ENCODE data around the gene RHOT1. TPM values are rescaled to one million over a fixed set of nuclear protein-coding genes. Genes with fewer than 3 reads are reported as not detected.
A peak's percentile ranks its signal among the peaks of the same experiment; 100 is the strongest.

The RHOT1 gene
- total and polyA plus RNA-seq, 12 donors: 32.5 to 76.6 (median 48.5) TPM

GRCh38 chr17:32148351-32148750 is 6.0 kb downstream of the RHOT1 start:
- WGBS, 2 donors: 76 to 83% methylated on average over 5 of the region's 5 CpGs
- Histone ChIP-seq H3K9me3 (no peaks in the 10 kb centered on the region), H3K27me3 (no peaks in the 10 kb centered on the region), H3K36me3 (peaks cover 0 to 22% (median 5%) of the 10 kb centered on the region in 9 donors), H3K27ac (no peak overlapping the region), H3K4me3 (no peak overlapping the region), H3K4me1 (peaks cover 9 to 69% (median 49%) of the 10 kb centered on the region in 9 donors)
- DNase-seq: no peak
- ATAC-seq: no peak
- intact Hi-C loops (cut with DNase I): no loop called here
- TF ChIP-seq, protein P1, sequence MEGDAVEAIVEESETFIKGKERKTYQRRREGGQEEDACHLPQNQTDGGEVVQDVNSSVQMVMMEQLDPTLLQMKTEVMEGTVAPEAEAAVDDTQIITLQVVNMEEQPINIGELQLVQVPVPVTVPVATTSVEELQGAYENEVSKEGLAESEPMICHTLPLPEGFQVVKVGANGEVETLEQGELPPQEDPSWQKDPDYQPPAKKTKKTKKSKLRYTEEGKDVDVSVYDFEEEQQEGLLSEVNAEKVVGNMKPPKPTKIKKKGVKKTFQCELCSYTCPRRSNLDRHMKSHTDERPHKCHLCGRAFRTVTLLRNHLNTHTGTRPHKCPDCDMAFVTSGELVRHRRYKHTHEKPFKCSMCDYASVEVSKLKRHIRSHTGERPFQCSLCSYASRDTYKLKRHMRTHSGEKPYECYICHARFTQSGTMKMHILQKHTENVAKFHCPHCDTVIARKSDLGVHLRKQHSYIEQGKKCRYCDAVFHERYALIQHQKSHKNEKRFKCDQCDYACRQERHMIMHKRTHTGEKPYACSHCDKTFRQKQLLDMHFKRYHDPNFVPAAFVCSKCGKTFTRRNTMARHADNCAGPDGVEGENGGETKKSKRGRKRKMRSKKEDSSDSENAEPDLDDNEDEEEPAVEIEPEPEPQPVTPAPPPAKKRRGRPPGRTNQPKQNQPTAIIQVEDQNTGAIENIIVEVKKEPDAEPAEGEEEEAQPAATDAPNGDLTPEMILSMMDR (IDR thresholded peaks at IDR 0.05): no peak

- H3K27ac ChIP-seq: no peak overlapping the region
Observed at GRCh38 chr17:32150358-32150757, 8.1 kb downstream of the RHOT1 start.

GRCh38 chr17:32152130-32152529 is 9.8 kb downstream of the RHOT1 start:
- intact Hi-C loops (cut with DNase I): no loop called here

More at GRCh38 chr17:32150358-32150757, 8.1 kb downstream of the RHOT1 start:
- no peak for ATAC-seq
- H3K4me1 ChIP-seq: peaks cover 4 to 49% (median 38%) of the 10 kb centered on the region in 9 donors
- H3K27me3 ChIP-seq: no peaks in the 10 kb centered on the region
- intact Hi-C loops (cut with DNase I): no loop called here
- H3K36me3 ChIP-seq: peaks cover 0 to 42% (median 5%) of the 10 kb centered on the region in 9 donors
- TF ChIP-seq, protein P1 (IDR thresholded peaks at IDR 0.05): no peak
- H3K9me3 ChIP-seq: no peaks in the 10 kb centered on the region
- no peak overlapping the region for H3K4me3 ChIP-seq
- no peak for DNase-seq

GRCh38 chr17:32155896-32156295 is 13.6 kb downstream of the RHOT1 start:
- ATAC-seq (no peak), DNase-seq (no peak)
- Histone ChIP-seq H3K4me3 (no peak overlapping the region), H3K27ac (no peak overlapping the region), H3K36me3 (peaks cover 0 to 66% (median 12%) of the 10 kb centered on the region in 9 donors), H3K4me1 (peaks cover 4 to 45% (median 27%) of the 10 kb centered on the region in 9 donors), H3K27me3 (no peaks in the 10 kb centered on the region), H3K9me3 (no peaks in the 10 kb centered on the region)
- WGBS, 2 donors: 88 to 93% methylated on average over 3 of the region's 3 CpGs
- intact Hi-C loops (cut with DNase I): no loop called here
- TF ChIP-seq, protein P1 (IDR thresholded peaks at IDR 0.05): no peak

More at GRCh38 chr17:32152130-32152529, 9.8 kb downstream of the RHOT1 start:
- Histone ChIP-seq H3K9me3 (no peaks in the 10 kb centered on the region), H3K36me3 (peaks cover 0 to 50% (median 5%) of the 10 kb centered on the region in 9 donors), H3K4me3 (no peak overlapping the region), H3K27me3 (no peaks in the 10 kb centered on the region), H3K27ac (peak overlapping the region in 8 of 10 donors; percentile 1 to 58 (median 44)), H3K4me1 (peaks cover 4 to 41% (median 35%) of the 10 kb centered on the region in 9 donors)
- TF ChIP-seq, protein P1 (IDR thresholded peaks at IDR 0.05): no peak
- 45 to 52% methylated on average over 3 of the region's 3 CpGs for WGBS, 2 donors
- DNase-seq (no peak), ATAC-seq (peak; percentile 61 to 96 (median 84))
